Stimulated activated CD8-positive, alpha-beta memory T cell treated with anti-CD3 and anti-CD28 coated beads, Interleukin-15, amount 100 ng/mL, for 4 hours (primary cell): Measurements from ENCODE around the gene CBLL1.

Source experiments
- DNase-seq, 2 donors: peaks; one replicate each; pipeline ENCODE4 v3.0.0-alpha.2; 2020; ENCODE audit warnings: low read depth in 2 of 2

The CBLL1 gene

GRCh38 chr7:107743567-107744344, at the start of gene CBLL1:
Gene CBLL1, plus strand, starts transcription at chr7:107744142. Its CDS starts 22 bp downstream, at chr7:107744164.
- peak; percentile 95 to 96 for DNase-seq

- no peak for DNase-seq
Observed at GRCh38 chr7:107694386-107694785, 49.6 kb upstream of the CBLL1 start.

GRCh38 chr7:107696330-107696946, 47.5 kb upstream of the CBLL1 start:
- DNase-seq: no peak

GRCh38 chr7:107697321-107698049, 46.5 kb upstream of the CBLL1 start:
- DNase-seq: no peak

GRCh38 chr7:107700570-107700969, 43.4 kb upstream of the CBLL1 start:
- DNase-seq: no peak

- DNase-seq: no peak
Observed at GRCh38 chr7:107701191-107701590, 42.8 kb upstream of the CBLL1 start.

GRCh38 chr7:107703219-107703618, 40.7 kb upstream of the CBLL1 start:
- DNase-seq: no peak

GRCh38 chr7:107703872-107704271, 40.1 kb upstream of the CBLL1 start:
- no peak for DNase-seq

GRCh38 chr7:107708956-107709355, 35.0 kb upstream of the CBLL1 start:
- DNase-seq: no peak

- DNase-seq: no peak
Observed at GRCh38 chr7:107711301-107711700, 32.6 kb upstream of the CBLL1 start.

- DNase-seq: no peak
Observed at GRCh38 chr7:107712025-107712424, 31.9 kb upstream of the CBLL1 start.

GRCh38 chr7:107712896-107713295, 31.0 kb upstream of the CBLL1 start:
- DNase-seq: no peak

- DNase-seq: no peak
Observed at GRCh38 chr7:107715531-107715930, 28.4 kb upstream of the CBLL1 start.

- no peak for DNase-seq
Observed at GRCh38 chr7:107718456-107719193, 25.3 kb upstream of the CBLL1 start.

GRCh38 chr7:107721286-107721685, 22.7 kb upstream of the CBLL1 start:
- no peak for DNase-seq

GRCh38 chr7:107723255-107723654, 20.7 kb upstream of the CBLL1 start:
- DNase-seq: no peak

GRCh38 chr7:107725138-107725740, 18.7 kb upstream of the CBLL1 start:
- peak in 1 of 2 donors; percentile 5 for DNase-seq

- no peak for DNase-seq
Observed at GRCh38 chr7:107726356-107727130, 17.4 kb upstream of the CBLL1 start.

GRCh38 chr7:107728276-107728675, 15.7 kb upstream of the CBLL1 start:
- DNase-seq: no peak

- no peak for DNase-seq
Observed at GRCh38 chr7:107742678-107743566, 1.0 kb upstream of the CBLL1 start.
